ENCODE measurements around the gene NELL2.

DNA sequence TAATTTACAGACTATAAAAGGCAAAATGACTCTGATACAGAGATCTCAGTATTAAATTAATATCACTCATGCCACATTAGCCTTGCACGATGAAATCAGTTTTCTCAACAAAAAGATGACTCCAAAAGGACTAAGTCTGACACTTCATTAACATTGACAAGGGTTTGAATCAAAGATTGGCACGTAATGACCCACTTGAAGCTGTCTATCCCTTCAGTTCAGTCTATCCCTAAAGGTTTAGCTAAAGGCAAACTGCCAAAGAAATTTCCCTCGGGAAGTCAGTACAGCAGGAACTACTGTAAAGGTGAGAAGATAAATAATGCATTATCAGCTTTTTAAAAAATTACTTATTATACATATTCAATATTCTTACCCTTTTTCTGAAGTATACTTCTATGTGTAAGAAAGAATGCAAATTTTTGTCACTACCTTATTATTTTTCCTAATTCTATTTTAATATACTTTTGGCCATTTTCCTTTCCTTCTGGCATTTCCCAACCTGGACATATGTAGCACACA lies 127.1 kb downstream of the NELL2 start:
- TF ChIP-seq CTCF (conservative IDR thresholded peaks at IDR 0.05 in 1 of 2, IDR thresholded peaks at IDR 0.05 in 1 of 2; ENCODE audit: extremely low read depth in 1 of 2, insufficient read depth in 1 of 2, low read depth in 1 of 2, low read length in 2 of 2): no peak
- no peak for TF ChIP-seq EZH2 (IDR thresholded peaks at IDR 0.05; ENCODE audit: borderline replicate concordance, low read length)
